GM18502 (cell line): Measurements from ENCODE around the gene KCTD7.
A peak's percentile ranks its signal among the peaks of the same experiment; 100 is the strongest.
"Not testable (repeated sequence)": the region's sequence is repeated elsewhere in the genome, so short reads cannot be mapped to it uniquely, and the experiment has no call there.

Experiments used
- ATAC-seq: cut with Tn5 transposase; IDR thresholded peaks from one replicate; pipeline ENCODE4 v1.9.1; 2021; ENCODE audit warnings: mild to moderate bottlenecking; ENCODE audit not compliant: unreplicated experiment, poor library complexity

The KCTD7 gene

GRCh38 chr7:66628361-66629221, at the start of gene KCTD7:
KCTD7 (plus strand) TSS chr7:66628881; CDS start chr7:66629065, 184 bp downstream.
- peak; percentile 92 for ATAC-seq

DNA sequence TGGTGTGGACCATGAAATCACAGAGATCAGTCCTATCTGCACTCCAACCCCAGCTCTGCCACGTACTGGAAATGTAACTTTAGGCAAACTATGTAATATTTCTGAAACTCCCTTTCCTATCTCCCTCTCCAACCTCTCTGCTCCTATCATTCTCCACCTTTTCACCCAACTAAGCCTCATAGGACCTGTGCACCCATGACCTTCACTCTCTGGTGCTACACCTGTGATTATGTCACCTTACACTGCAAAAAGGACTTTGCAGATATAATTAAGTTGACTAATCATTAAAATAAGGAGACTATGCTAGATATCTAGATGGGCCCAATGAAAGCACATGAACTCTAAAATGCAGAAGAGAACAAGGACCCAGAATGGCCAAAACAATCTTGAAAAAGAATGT, 48.3 kb upstream of the KCTD7 start:
- not testable (repeated sequence) for ATAC-seq

- not testable (repeated sequence) for ATAC-seq
Measured at GRCh38 chr7:66582816-66583489, 45.7 kb upstream of the KCTD7 start.

- ATAC-seq: no peak
Measured at GRCh38 chr7:66583490-66584110, 45.1 kb upstream of the KCTD7 start.

- ATAC-seq: no peak
Measured at GRCh38 chr7:66586181-66586580, 42.5 kb upstream of the KCTD7 start.

DNA sequence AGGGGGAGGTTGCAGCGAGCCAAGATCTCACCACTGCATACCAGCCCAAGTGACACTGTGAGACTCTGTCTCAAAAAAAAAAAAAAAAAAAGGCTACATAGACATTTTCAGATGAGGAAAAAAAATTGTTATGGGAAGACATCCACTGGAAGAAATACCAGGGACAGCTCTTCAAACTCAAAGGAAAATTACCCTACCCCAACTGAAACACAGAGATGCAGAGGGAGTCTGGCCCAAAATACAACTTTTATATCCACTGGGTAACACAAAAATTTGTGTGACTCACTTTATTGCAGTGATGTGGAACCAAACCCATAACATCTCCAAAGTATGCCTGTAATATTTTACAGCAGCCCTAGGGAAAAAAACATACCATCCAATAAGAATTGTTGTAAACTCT, 40.5 kb upstream of the KCTD7 start:
- not testable (repeated sequence) for ATAC-seq

GRCh38 chr7:66588856-66589570, 39.7 kb upstream of the KCTD7 start:
- ATAC-seq: not testable (repeated sequence)

DNA sequence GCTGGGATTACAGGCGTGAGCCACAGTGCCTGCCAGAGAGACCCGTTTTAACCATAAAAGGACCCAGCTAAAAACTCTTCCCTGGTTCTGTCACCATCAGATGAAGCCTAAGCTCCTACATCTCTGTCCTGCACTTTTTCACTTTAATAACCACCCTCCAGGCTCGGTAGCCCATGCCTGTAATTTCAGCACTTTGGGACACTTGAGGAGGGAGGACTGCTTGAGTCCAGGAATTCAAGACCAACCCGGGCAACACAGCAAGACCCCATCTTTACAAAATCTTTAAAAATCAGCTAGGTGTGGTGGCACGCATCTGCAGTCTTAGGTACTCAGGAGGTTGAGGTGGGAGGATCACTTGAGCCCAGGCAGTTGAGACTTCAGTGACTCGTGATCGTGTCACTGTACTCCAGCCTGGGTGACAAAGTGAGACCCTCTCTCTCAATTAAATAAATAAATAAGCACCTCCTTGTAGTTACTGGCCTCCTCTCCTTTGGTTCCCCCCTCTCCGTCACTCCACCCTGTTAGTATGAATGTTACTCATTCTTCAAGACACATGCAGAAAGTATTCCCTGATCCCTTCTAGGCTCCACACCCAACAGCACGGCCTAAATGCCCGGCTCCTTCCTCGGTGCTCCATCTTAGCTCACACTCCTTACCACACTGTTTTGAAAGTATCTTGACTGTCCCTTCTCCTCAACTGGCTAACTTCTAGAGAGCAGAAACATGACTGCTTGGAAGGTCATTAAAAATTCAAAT, 38.2 kb upstream of the KCTD7 start:
- ATAC-seq: not testable (repeated sequence)

DNA sequence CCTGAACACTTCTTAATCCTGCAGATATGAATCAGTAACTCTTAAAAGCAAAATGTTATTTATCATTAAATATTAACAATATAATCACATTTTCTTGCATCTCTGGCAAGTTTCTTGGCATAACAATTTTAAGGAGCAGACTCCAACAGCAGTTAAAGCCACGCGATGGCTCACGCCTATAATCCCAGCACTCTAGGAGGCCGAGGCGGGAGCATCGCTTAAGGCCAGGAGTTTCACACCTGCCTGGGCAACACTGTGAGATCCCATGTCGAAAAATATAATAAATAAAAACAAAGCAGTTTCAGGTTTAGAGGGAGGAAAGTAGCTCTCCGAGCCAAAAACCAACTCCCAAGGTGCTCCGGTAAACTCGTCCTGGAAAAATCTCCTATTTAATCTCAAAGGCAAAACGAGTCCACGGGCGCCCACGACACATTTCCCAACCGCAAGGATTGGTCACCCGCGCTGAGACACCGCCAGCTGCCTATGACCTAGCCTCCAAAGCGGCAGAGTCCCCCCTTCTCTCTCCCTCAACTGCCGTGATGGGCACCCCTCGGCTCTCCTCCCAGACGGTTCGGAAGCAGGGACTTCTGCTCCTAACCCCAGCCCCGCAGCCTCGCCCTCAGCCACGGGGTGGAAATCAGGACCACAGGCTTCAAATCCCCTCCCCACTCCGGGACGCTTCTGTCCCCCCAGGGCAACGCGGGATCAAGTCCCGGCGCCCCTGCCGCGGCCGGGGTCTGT, 37.5 kb upstream of the KCTD7 start:
- peak; percentile 18 for ATAC-seq

- ATAC-seq: peak; percentile 98
Measured at GRCh38 chr7:66591799-66592596, 36.7 kb upstream of the KCTD7 start.

DNA sequence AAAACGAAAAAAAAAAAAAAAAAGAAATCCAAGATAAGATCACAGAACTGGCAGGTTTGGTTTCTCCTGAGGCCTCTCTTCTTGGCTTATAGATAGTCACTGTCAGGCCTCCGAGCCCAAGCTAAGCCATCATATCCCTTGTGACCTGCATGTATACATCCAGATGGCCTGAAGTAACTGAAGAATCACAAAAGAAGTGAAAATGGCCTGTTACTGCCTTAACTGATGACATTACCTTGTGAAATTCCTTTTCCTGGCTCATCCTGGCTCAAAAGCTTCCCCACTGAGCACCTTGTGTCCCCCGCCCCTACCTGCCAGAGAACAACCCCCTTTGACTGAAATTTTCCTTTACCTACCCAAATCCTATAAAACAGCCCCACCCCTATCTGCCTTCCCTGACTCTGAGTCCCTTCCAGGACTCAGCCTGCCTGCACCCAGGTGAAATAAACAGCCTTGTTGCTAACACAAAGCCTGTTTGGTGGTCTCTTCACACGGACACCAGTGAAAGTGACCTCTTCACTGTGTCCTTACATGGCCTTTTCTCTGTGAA, 36.0 kb upstream of the KCTD7 start:
- peak; percentile 26 for ATAC-seq

- not testable (repeated sequence) for ATAC-seq
Measured at GRCh38 chr7:66594082-66594481, 34.6 kb upstream of the KCTD7 start.

GRCh38 chr7:66597461-66597860, 31.2 kb upstream of the KCTD7 start:
- ATAC-seq: no peak

- no peak for ATAC-seq
Measured at GRCh38 chr7:66602159-66602558, 26.5 kb upstream of the KCTD7 start.

DNA sequence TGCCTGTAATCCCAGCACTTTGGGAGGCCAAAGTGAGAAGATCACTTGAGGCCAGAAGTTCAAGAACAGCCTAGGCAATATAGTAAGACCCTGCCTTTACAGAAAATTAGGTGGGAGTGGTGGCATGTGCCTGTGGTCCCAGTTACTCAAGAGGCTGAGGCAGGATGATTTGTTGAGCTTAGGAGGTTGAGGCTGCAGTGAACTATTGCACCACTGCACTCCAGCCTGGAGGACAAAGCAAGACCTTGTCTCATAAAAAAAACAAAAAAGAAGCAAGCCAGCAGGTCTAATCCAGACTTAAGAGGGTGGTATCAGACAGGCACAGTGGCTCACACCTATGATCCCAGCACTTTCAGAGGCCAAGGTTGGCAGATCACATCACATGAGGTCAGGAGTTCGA, 24.5 kb upstream of the KCTD7 start:
- no peak for ATAC-seq

DNA sequence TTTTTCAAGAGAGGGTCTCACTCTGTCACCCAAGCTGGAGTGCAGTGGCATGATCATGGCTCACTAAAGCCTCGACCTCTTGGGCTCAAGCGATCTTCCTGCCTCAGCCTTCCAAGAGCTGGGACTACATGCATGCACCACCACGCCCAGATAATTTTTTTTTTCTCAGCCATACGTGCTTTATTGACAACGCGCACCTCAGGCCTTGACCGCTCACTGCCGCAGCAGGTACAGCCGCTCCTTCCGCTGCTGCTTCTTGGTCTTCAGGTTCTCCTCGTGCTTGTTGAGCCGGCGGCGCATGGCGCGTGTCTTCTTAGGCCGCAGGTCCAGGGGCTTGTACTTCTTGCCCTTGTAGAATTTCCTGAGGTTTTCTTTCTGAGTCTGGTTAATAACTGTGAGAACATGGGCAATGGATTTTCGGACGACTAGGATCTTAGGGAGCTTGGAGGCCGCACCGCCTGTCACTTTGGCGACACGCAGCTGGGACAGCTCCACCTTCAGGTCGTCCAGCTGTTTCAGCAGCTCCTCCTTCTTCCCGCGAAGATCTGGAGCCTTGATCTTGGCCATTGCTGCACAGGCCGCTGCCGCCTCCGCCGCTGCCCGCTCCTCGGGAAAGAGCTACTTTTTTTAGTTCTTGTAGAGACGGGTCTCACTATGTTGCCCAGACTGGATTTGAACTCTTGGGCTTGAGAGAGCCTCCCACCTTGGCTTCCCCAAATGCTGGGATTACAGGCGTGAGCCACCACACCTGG, 22.0 kb upstream of the KCTD7 start:
- not testable (repeated sequence) for ATAC-seq

DNA sequence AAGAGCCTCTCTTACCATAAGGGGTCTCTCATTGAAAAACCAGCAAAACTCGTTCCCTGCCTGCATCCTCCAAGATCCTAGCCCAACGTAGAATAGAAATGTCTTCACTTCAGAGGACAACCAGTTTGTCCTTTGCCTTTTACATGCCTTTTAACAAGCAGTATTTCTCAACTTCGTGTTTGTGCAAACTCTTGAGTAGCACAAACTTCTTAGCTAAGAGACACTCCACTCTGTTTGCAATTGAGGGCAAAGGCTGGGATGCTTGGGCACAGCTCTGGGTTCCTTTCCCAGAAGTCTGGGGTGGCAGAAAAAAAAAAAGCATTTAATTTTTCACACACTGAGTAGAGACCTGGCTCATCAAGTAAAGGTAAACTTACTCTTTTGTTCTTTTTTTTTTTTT, 19.5 kb upstream of the KCTD7 start:
- ATAC-seq: no peak
